ENCODE measurements around the gene CRIP3. TPM values are rescaled to one million over a fixed set of nuclear protein-coding genes. Genes with fewer than 3 reads are reported as not detected.
A peak's percentile ranks its signal among the peaks of the same experiment; 100 is the strongest.

CRIP3 gene
- total RNA-seq, 1 experiment from 2014 or later = 16.9 TPM

- H3K9me3 Mint-ChIP-seq = no peaks in the 10 kb centered on the region
Measured at GRCh38 chr6:43282060-43282459, 26.6 kb downstream of the CRIP3 start.

More at GRCh38 chr6:43282060-43282459, 26.6 kb downstream of the CRIP3 start:
- DNase-seq = no peak
- Histone ChIP-seq H4K5ac (ENCODE audit: insufficient read length, low read depth, low read length) (no peak overlapping the region), H3K79me1 (ENCODE audit: insufficient read depth, low read depth, low read length, poor library complexity, severe bottlenecking) (no peaks in the 10 kb centered on the region), H2BK5ac (ENCODE audit: insufficient read length, low read length) (no peak overlapping the region), H2BK15ac (ENCODE audit: low read depth, low read length) (no peak overlapping the region), H3K27ac (ENCODE audit: insufficient read length, low read depth, low read length) (no peak overlapping the region), H2AFZ (ENCODE audit: low read length) (no peak overlapping the region), H3K23ac (ENCODE audit: insufficient read length, low read depth, low read length) (no peak overlapping the region), H3K4ac (ENCODE audit: low read depth, low read length) (no peak overlapping the region), H4K91ac (ENCODE audit: insufficient read length, low read depth, low read length) (no peak overlapping the region), H3K4me1 (ENCODE audit: insufficient read depth, low read length) (no peaks in the 10 kb centered on the region; the same call in 1 of the 2 replicates), H3K9ac (ENCODE audit: extremely low read depth, insufficient read length, low read length) (no peak overlapping the region), H2BK20ac (ENCODE audit: low read depth, low read length, poor library complexity, severe bottlenecking) (no peak overlapping the region), H3K14ac (ENCODE audit: insufficient read depth, low read length) (no peak overlapping the region), H2AK5ac (ENCODE audit: insufficient read length, low read length) (no peak overlapping the region), H2BK12ac (ENCODE audit: insufficient read length, low read depth, low read length) (no peak overlapping the region), H3K9me3 (ENCODE audit: control insufficient read depth, low read depth, low read length) (no peaks in the 10 kb centered on the region), H2BK120ac (ENCODE audit: low read depth, low read length, poor library complexity, severe bottlenecking) (no peak overlapping the region), H3K79me2 (ENCODE audit: insufficient read depth, low read length) (no peaks in the 10 kb centered on the region), H4K8ac (replicated peaks; ENCODE audit: insufficient read length, low read depth, low read length) (no peak overlapping the region), H3T11ph (ENCODE audit: low read length) (no peak overlapping the region), H3K18ac (ENCODE audit: insufficient read length, low read depth, low read length) (no peak overlapping the region), H4K20me1 (ENCODE audit: control insufficient read depth, insufficient read depth, insufficient read length) (no peaks in the 10 kb centered on the region), H3K56ac (ENCODE audit: insufficient read length, low read depth, low read length) (no peak overlapping the region), H3K4me2 (ENCODE audit: insufficient read depth, insufficient read length, low read length) (no peak overlapping the region), H3K27me3 (ENCODE audit: insufficient read depth, low read length) (no peaks in the 10 kb centered on the region), H3K23me2 (ENCODE audit: insufficient read length, low read depth, low read length, poor library complexity, severe bottlenecking) (no peaks in the 10 kb centered on the region)
- peaks cover 14% of the 10 kb centered on the region for H3K27me3 Mint-ChIP-seq (ENCODE audit: low read depth)
- H3K27ac Mint-ChIP-seq = 0 out of 7 replicates have a peak overlapping the region, but pooled peaks of 1 of the 3 experiments have one; percentile 28
- H3K4me3 Mint-ChIP-seq = no peak overlapping the region
- peaks cover 20 to 38% of the 10 kb centered on the region in 2 experiments for H3K4me1 Mint-ChIP-seq
- H3K36me3 Mint-ChIP-seq (ENCODE audit: insufficient read depth in 1 of 3, low read depth in 3 of 3) = no peaks in the 10 kb centered on the region
- TF ChIP-seq CTCF (conservative IDR thresholded peaks at IDR 0.05) = no peak
- no CpG with 5 or more reads among the region's 9 CpGs for WGBS (ENCODE audit: extremely low coverage, insufficient read length, low lambda C conversion rate)

All from H9 (cell line).